H1 (cell line): ENCODE data around the gene MR1. TPM values are rescaled to one million over a fixed set of nuclear protein-coding genes. Genes with fewer than 3 reads are reported as not detected.

ENCODE experiments used
- EP300 ChIP-seq, 2 experiments: IDR thresholded peaks; 1 replicate in 1 of 2; 2 replicates in 1 of 2; pipeline ENCODE4 v1.6.1; 2011 to 2012; ENCODE audit warnings: low read depth in 2 of 2, low read length in 2 of 2, mild to moderate bottlenecking in 2 of 2, borderline replicate concordance in 1 of 2, inconsistent platforms in 1 of 2, moderate library complexity in 1 of 2
- EZH2 ChIP-seq: fragments of 200-600 bp; sonication (generic); IDR thresholded peaks from 2 replicates; pipeline ENCODE4 v1.7.1; 2012; ENCODE audit warnings: low read depth, mild to moderate bottlenecking, moderate library complexity, low read length, inconsistent platforms; ENCODE audit not compliant: severe bottlenecking
- JUN ChIP-seq: IDR thresholded peaks from 2 replicates; pipeline ENCODE4 v1.6.1; 2011; ENCODE audit warnings: low read depth, mild to moderate bottlenecking, improper control_type of control experiment, low read length
- SIRT6 ChIP-seq: IDR thresholded peaks from one replicate; pipeline ENCODE4 v1.7.1; 2012; ENCODE audit warnings: low read length, inconsistent platforms
- SUZ12 ChIP-seq: fragments of 200-600 bp; sonication (generic); IDR thresholded peaks from 2 replicates; pipeline ENCODE4 v1.6.1; 2012; ENCODE audit warnings: mild to moderate bottlenecking, inconsistent platforms, low read length, moderate library complexity, mixed read lengths
- polyA plus RNA-seq, 7 experiments: library from polyadenylated mRNA; depleted of rRNA in 3 of 7; stranded (reverse) in 5 of 7; unstranded in 2 of 7; fragments of >200 nt in 5 of 7; fragments of 200-250 nt in 2 of 7; gene quantifications; 1 replicate in 5 of 7; 2 replicates in 1 of 7; 4 replicates in 1 of 7; pipeline versions ENCODE4 v1.2.1 to v1.2.3, GENCODE V29; 2011 to 2013; ENCODE audit warnings: missing spikeins in 2 of 7, mixed read lengths in 2 of 7
- total RNA-seq: library from RNA; stranded (reverse); fragmentation: NEBNext Ultra II Directional; extraction: Animal tissue kit (Norgen Biotek cat#: 25700); gene quantifications from 2 replicates; pipeline ENCODE4 v1.2.1, GENCODE V29; 2021
- TF ChIP-seq, protein P1 (sequence below): IDR thresholded peaks from 2 replicates; pipeline ENCODE4 v1.6.1; 2012; ENCODE audit warnings: inconsistent platforms

The MR1 gene
- total and polyA plus RNA-seq, 2 of the 8 experiments (the other 6 are each of a cell fraction or from before 2014, with no cell fraction given) = 0.09 TPM; not detected in 1

DNA sequence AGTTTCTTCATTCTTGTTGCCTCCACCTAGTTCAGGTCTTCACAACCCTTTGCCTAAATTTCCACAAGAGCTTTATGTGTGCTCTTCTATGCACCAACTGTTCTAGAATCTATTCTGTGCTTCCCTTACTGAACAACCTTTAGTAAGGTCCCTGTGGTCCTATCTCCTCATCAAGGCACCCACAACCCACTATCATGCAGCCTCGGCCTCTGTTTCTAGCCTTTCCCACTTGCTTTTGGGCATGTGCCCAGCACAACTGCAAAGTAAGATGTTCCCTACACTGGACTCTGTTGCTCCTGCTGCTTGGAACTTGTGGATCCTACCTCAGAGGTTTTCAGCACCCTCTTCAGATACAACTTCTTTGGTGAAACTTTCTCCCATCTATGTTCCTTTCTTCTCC lies 52.3 kb downstream of the MR1 start (continued):
- TF ChIP-seq EP300 (IDR thresholded peaks at IDR 0.05; ENCODE audit: borderline replicate concordance in 1 of 2, low read depth in 2 of 2, low read length in 2 of 2) (no peak), SUZ12 (no peak), EZH2 (no peak), JUN (no peak), SIRT6 (no peak)
- TF ChIP-seq, protein P1, sequence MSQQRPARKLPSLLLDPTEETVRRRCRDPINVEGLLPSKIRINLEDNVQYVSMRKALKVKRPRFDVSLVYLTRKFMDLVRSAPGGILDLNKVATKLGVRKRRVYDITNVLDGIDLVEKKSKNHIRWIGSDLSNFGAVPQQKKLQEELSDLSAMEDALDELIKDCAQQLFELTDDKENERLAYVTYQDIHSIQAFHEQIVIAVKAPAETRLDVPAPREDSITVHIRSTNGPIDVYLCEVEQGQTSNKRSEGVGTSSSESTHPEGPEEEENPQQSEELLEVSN = no peak
